DOHH2 (cell line): ENCODE measurements around the gene SLC6A19.

ENCODE experiments used
- EZH2phosphoT487 ChIP-seq: fragments of 200-600 bp; sonication (generic); IDR thresholded peaks from 2 replicates; pipeline ENCODE4 v1.6.1; 2017; ENCODE audit warnings: borderline replicate concordance, mild to moderate bottlenecking, antibody characterized with exemption, low read length, moderate library complexity, mixed read lengths
- TF ChIP-seq, protein P1 (sequence below): fragments of 200-600 bp; sonication (generic); IDR thresholded peaks from one replicate; pipeline ENCODE4 v1.5.1; 2014; ENCODE audit warnings: antibody characterized with exemption, mild to moderate bottlenecking, low read depth, low read length; ENCODE audit not compliant: poor library complexity, severe bottlenecking

GRCh38 chr5:1274471-1274870 is 73.1 kb downstream of the SLC6A19 start:
- no peak for TF ChIP-seq EZH2phosphoT487
- TF ChIP-seq, protein P1, sequence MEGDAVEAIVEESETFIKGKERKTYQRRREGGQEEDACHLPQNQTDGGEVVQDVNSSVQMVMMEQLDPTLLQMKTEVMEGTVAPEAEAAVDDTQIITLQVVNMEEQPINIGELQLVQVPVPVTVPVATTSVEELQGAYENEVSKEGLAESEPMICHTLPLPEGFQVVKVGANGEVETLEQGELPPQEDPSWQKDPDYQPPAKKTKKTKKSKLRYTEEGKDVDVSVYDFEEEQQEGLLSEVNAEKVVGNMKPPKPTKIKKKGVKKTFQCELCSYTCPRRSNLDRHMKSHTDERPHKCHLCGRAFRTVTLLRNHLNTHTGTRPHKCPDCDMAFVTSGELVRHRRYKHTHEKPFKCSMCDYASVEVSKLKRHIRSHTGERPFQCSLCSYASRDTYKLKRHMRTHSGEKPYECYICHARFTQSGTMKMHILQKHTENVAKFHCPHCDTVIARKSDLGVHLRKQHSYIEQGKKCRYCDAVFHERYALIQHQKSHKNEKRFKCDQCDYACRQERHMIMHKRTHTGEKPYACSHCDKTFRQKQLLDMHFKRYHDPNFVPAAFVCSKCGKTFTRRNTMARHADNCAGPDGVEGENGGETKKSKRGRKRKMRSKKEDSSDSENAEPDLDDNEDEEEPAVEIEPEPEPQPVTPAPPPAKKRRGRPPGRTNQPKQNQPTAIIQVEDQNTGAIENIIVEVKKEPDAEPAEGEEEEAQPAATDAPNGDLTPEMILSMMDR, result no peak
